Mesendoderm (in vitro differentiated cells): Measurements from ENCODE around the gene DNM3.

Source experiments
- DNase-seq: peaks from one replicate; pipeline ENCODE4 v3.0.0; 2013
- H2AK5ac ChIP-seq: 2 replicates; pipeline ENCODE4 v1.6.1; 2013; ENCODE audit warnings: low read length, inconsistent platforms
- H2BK120ac ChIP-seq: 2 replicates; pipeline ENCODE4 v1.6.1; 2013; ENCODE audit warnings: low read depth, mild to moderate bottlenecking, low read length, moderate library complexity, mixed read lengths
- H2BK15ac ChIP-seq: replicated peaks from 2 replicates; pipeline ENCODE4 v1.6.1; 2013; ENCODE audit warnings: low read depth, mild to moderate bottlenecking, moderate library complexity
- H2BK5ac ChIP-seq: 2 replicates; pipeline ENCODE4 v1.6.1; 2013; ENCODE audit warnings: low read length, inconsistent platforms
- H3K18ac ChIP-seq: 2 replicates; pipeline ENCODE4 v1.6.1; 2013; ENCODE audit warnings: mild to moderate bottlenecking, low read length, mixed read lengths
- H3K23ac ChIP-seq: one replicate; pipeline ENCODE4 v1.6.1; 2013; ENCODE audit warnings: low read length
- H3K27ac ChIP-seq: 2 replicates; pipeline ENCODE4 v1.5.1; 2013; ENCODE audit warnings: low read depth, mild to moderate bottlenecking, inconsistent platforms, low read length, moderate library complexity
- H3K27me3 ChIP-seq: 2 replicates; pipeline ENCODE4 v1.6.1; 2013; ENCODE audit warnings: low read length, control low read depth, mild to moderate bottlenecking, inconsistent platforms; ENCODE audit not compliant: insufficient read depth, poor library complexity
- H3K36me3 ChIP-seq: 2 replicates; pipeline ENCODE4 v1.6.1; 2013; ENCODE audit warnings: low read length, inconsistent platforms; ENCODE audit not compliant: control insufficient read depth, insufficient read depth
- H3K4ac ChIP-seq: one replicate; pipeline ENCODE4 v1.6.1; 2013; ENCODE audit warnings: low read depth, mild to moderate bottlenecking, low read length, moderate library complexity
- H3K4me1 ChIP-seq: 2 replicates; pipeline ENCODE4 v1.6.1; 2013; ENCODE audit warnings: low read depth, low read length, inconsistent platforms; ENCODE audit not compliant: control insufficient read depth
- H3K4me2 ChIP-seq: 2 replicates; pipeline ENCODE4 v1.6.1; 2013; ENCODE audit warnings: low read length
- H3K4me3 ChIP-seq: 2 replicates; pipeline ENCODE4 v1.5.1; 2013; ENCODE audit warnings: mild to moderate bottlenecking, low read length
- H3K56ac ChIP-seq: one replicate; pipeline ENCODE4 v1.6.1; 2013; ENCODE audit warnings: low read length
- H3K79me1 ChIP-seq: 2 replicates; pipeline ENCODE4 v1.6.1; 2013; ENCODE audit warnings: low read length, inconsistent platforms
- H3K79me2 ChIP-seq: 2 replicates; pipeline ENCODE4 v1.6.1; 2013; ENCODE audit warnings: mild to moderate bottlenecking, low read length; ENCODE audit not compliant: control insufficient read depth, insufficient read depth
- H3K9ac ChIP-seq: 2 replicates; pipeline ENCODE4 v1.6.1; 2013; ENCODE audit warnings: low read length, inconsistent platforms
- H4K5ac ChIP-seq: one replicate; pipeline ENCODE4 v1.6.1; 2013; ENCODE audit warnings: low read length
- H4K8ac ChIP-seq: one replicate; pipeline ENCODE4 v1.6.1; 2013; ENCODE audit warnings: low read depth, mild to moderate bottlenecking, control low read depth, low read length, moderate library complexity
- WGBS: extraction: QIAGEN DNeasy Blood & Tissue Kit; methylation state at CpG from one replicate; pipeline ENCODE4 v1.1.7; 2013; ENCODE audit warnings: low lambda C conversion rate, missing lambda C conversion rate; ENCODE audit not compliant: insufficient coverage; ENCODE audit errors: extremely low coverage; 5-methylcytosine and 5-hydroxymethylcytosine counted together

The DNM3 gene

GRCh38 chr1:172179918-172180317, 338.6 kb downstream of the DNM3 start:
- Histone ChIP-seq H3K4ac (no peak overlapping the region), H4K8ac (no peak overlapping the region), H2BK5ac (no peak overlapping the region), H2BK15ac (no peak overlapping the region), H3K56ac (no peak overlapping the region), H3K4me3 (no peak overlapping the region), H3K9ac (no peak overlapping the region), H3K79me2 (no peaks in the 10 kb centered on the region), H3K36me3 (no peaks in the 10 kb centered on the region), H3K4me1 (no peaks in the 10 kb centered on the region), H2AK5ac (no peak overlapping the region), H3K18ac (no peak overlapping the region), H3K27me3 (no peaks in the 10 kb centered on the region), H2BK120ac (no peak overlapping the region), H3K23ac (no peak overlapping the region), H3K79me1 (no peaks in the 10 kb centered on the region), H4K5ac (no peak overlapping the region), H3K4me2 (no peak overlapping the region), H3K27ac (no peak overlapping the region)
- WGBS, result no CpG with 5 or more reads among the region's 3 CpGs
- no peak for DNase-seq

GRCh38 chr1:172180501-172181285, 339.4 kb downstream of the DNM3 start:
- Histone ChIP-seq H3K27me3 (no peaks in the 10 kb centered on the region), H4K8ac (no peak overlapping the region), H2BK5ac (no peak overlapping the region), H3K18ac (no peak overlapping the region), H3K79me2 (no peaks in the 10 kb centered on the region), H3K9ac (no peak overlapping the region), H3K56ac (no peak overlapping the region), H2BK15ac (no peak overlapping the region), H3K27ac (no peak overlapping the region), H3K36me3 (no peaks in the 10 kb centered on the region), H2BK120ac (no peak overlapping the region), H3K4me3 (no peak overlapping the region), H2AK5ac (no peak overlapping the region), H3K23ac (no peak overlapping the region), H3K79me1 (no peaks in the 10 kb centered on the region), H3K4me1 (no peaks in the 10 kb centered on the region), H3K4me2 (no peak overlapping the region), H3K4ac (no peak overlapping the region), H4K5ac (no peak overlapping the region)
- DNase-seq, result no peak
- WGBS, result no CpG with 5 or more reads among the region's 4 CpGs

- no peak overlapping the region for H3K4ac ChIP-seq
- H3K4me2 ChIP-seq, result no peak overlapping the region
- H3K4me3 ChIP-seq, result no peak overlapping the region
- no peak overlapping the region for H2AK5ac ChIP-seq
- H3K4me1 ChIP-seq, result no peaks in the 10 kb centered on the region
- H3K27me3 ChIP-seq, result no peaks in the 10 kb centered on the region
- H3K9ac ChIP-seq, result no peak overlapping the region
- no peaks in the 10 kb centered on the region for H3K36me3 ChIP-seq
- no peak overlapping the region for H4K8ac ChIP-seq
- WGBS, result no CpG with 5 or more reads among the region's 4 CpGs
- no peak overlapping the region for H4K5ac ChIP-seq
- no peak overlapping the region for H2BK5ac ChIP-seq
- no peak overlapping the region for H2BK120ac ChIP-seq
- no peak overlapping the region for H3K56ac ChIP-seq
- no peak overlapping the region for H3K18ac ChIP-seq
- H3K79me1 ChIP-seq, result no peaks in the 10 kb centered on the region
- DNase-seq, result no peak
- H2BK15ac ChIP-seq, result no peak overlapping the region
- no peak overlapping the region for H3K27ac ChIP-seq
- H3K79me2 ChIP-seq, result no peaks in the 10 kb centered on the region
- H3K23ac ChIP-seq, result no peak overlapping the region
Measured at GRCh38 chr1:172184506-172185191, 343.4 kb downstream of the DNM3 start.

- H3K79me1 ChIP-seq, result no peaks in the 10 kb centered on the region
- H3K4me2 ChIP-seq, result no peak overlapping the region
- H3K9ac ChIP-seq, result no peak overlapping the region
- no peak overlapping the region for H3K4me3 ChIP-seq
- no peak for DNase-seq
- H3K56ac ChIP-seq, result no peak overlapping the region
- H3K36me3 ChIP-seq, result no peaks in the 10 kb centered on the region
- no peak overlapping the region for H2AK5ac ChIP-seq
- H3K18ac ChIP-seq, result no peak overlapping the region
- H2BK120ac ChIP-seq, result no peak overlapping the region
- no peak overlapping the region for H2BK5ac ChIP-seq
- H3K27me3 ChIP-seq, result no peaks in the 10 kb centered on the region
- H3K4me1 ChIP-seq, result no peaks in the 10 kb centered on the region
- no peak overlapping the region for H2BK15ac ChIP-seq
- H3K23ac ChIP-seq, result no peak overlapping the region
- H3K4ac ChIP-seq, result no peak overlapping the region
- H3K27ac ChIP-seq, result no peak overlapping the region
- H3K79me2 ChIP-seq, result no peaks in the 10 kb centered on the region
- no peak overlapping the region for H4K8ac ChIP-seq
- H4K5ac ChIP-seq, result no peak overlapping the region
Measured at GRCh38 chr1:172185211-172185610, 343.9 kb downstream of the DNM3 start.

- Histone ChIP-seq H4K8ac (no peak overlapping the region), H3K27me3 (no peaks in the 10 kb centered on the region), H2BK120ac (no peak overlapping the region), H2BK5ac (no peak overlapping the region), H3K9ac (no peak overlapping the region), H3K79me2 (no peaks in the 10 kb centered on the region), H3K18ac (no peak overlapping the region), H3K4ac (no peak overlapping the region), H3K4me2 (no peak overlapping the region), H4K5ac (no peak overlapping the region), H2BK15ac (no peak overlapping the region), H3K27ac (no peak overlapping the region), H2AK5ac (no peak overlapping the region), H3K79me1 (no peaks in the 10 kb centered on the region), H3K4me3 (no peak overlapping the region), H3K23ac (no peak overlapping the region), H3K4me1 (no peaks in the 10 kb centered on the region), H3K56ac (no peak overlapping the region), H3K36me3 (no peaks in the 10 kb centered on the region)
- DNase-seq, result no peak
- no CpG with 5 or more reads among the region's 3 CpGs for WGBS
Measured at GRCh38 chr1:172185996-172186395, 344.7 kb downstream of the DNM3 start.
